Measurements from ENCODE around the gene IGFBP5. TPM values are rescaled to one million over a fixed set of nuclear protein-coding genes. Genes with fewer than 3 reads are reported as not detected.

The IGFBP5 gene
- total and polyA plus RNA-seq, 9 of the 15 experiments (the other 6 are each of a cell fraction or from before 2014, with no cell fraction given): 0.01 to 1.9 (median 0.03) TPM; not detected in 6

DNA sequence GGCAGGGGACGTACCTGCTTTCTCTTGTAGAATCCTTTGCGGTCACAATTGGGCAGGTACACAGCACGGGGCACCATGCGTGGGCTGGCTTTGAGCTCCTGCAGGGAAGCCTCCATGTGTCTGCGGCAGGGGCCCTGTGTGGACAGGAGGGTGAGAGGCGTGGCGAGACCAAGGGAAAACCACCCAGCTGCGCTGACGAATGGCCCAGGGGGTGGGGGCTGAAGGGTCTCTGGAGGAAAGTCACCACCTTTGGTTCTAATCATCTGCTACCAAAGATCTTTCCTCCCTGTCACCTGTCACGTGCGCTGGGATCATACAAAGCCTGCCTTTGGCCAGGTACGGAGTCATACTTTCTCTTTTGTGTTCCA is 17.3 kb downstream of the IGFBP5 start:
- H3K4me1 ChIP-seq (replicated peaks in 1 of 2; ENCODE audit: control insufficient read depth in 2 of 2, insufficient read depth in 2 of 2, low read length in 2 of 2): peaks cover 15 to 16% of the 10 kb centered on the region in 2 experiments
- WGBS (ENCODE audit: insufficient coverage, low coverage, missing lambda C conversion rate): 65% methylated on average over 10 of the region's 12 CpGs
- FAIRE-seq (no peak), DNase-seq (ENCODE audit: extremely low read depth in 1 of 4, low spot score in 3 of 4) (no peak), ATAC-seq (no peak)
- no peak overlapping the region for H2AFZ ChIP-seq (ENCODE audit: low read depth, low read length)
- H3K27ac ChIP-seq (ENCODE audit: extremely low read depth, low read depth, low read length): no peak overlapping the region
- TF ChIP-seq, protein P1, sequence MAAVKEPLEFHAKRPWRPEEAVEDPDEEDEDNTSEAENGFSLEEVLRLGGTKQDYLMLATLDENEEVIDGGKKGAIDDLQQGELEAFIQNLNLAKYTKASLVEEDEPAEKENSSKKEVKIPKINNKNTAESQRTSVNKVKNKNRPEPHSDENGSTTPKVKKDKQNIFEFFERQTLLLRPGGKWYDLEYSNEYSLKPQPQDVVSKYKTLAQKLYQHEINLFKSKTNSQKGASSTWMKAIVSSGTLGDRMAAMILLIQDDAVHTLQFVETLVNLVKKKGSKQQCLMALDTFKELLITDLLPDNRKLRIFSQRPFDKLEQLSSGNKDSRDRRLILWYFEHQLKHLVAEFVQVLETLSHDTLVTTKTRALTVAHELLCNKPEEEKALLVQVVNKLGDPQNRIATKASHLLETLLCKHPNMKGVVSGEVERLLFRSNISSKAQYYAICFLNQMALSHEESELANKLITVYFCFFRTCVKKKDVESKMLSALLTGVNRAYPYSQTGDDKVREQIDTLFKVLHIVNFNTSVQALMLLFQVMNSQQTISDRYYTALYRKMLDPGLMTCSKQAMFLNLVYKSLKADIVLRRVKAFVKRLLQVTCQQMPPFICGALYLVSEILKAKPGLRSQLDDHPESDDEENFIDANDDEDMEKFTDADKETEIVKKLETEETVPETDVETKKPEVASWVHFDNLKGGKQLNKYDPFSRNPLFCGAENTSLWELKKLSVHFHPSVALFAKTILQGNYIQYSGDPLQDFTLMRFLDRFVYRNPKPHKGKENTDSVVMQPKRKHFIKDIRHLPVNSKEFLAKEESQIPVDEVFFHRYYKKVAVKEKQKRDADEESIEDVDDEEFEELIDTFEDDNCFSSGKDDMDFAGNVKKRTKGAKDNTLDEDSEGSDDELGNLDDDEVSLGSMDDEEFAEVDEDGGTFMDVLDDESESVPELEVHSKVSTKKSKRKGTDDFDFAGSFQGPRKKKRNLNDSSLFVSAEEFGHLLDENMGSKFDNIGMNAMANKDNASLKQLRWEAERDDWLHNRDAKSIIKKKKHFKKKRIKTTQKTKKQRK (IDR thresholded peaks at IDR 0.05; ENCODE audit: borderline replicate concordance, low read depth, low read length): no peak
- TF ChIP-seq, protein P2, sequence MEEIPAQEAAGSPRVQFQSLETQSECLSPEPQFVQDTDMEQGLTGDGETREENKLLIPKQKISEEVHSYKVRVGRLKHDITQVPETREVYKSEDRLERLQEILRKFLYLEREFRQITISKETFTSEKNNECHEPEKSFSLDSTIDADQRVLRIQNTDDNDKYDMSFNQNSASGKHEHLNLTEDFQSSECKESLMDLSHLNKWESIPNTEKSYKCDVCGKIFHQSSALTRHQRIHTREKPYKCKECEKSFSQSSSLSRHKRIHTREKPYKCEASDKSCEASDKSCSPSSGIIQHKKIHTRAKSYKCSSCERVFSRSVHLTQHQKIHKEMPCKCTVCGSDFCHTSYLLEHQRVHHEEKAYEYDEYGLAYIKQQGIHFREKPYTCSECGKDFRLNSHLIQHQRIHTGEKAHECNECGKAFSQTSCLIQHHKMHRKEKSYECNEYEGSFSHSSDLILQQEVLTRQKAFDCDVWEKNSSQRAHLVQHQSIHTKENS (CRISPR knock-in tag; IDR thresholded peaks at IDR 0.05): no peak
- TF ChIP-seq BDP1 (IDR thresholded peaks at IDR 0.05; ENCODE audit: insufficient read depth, insufficient read length) (no peak), CHD2 (IDR thresholded peaks at IDR 0.05; ENCODE audit: low read depth, low read length) (no peak), HNRNPL (IDR thresholded peaks at IDR 0.05; ENCODE audit: low read depth, low read length) (no peak)
- no TSS peak for BruUV-seq (replicated peaks)
- H3K36me3 ChIP-seq (ENCODE audit: control insufficient read depth, insufficient read depth, low read length): no peaks in the 10 kb centered on the region
- peaks cover 0 to 28% of the 10 kb centered on the region in 2 experiments; a peak in 2 of 5 replicates for H3K27me3 ChIP-seq (ENCODE audit: control insufficient read depth in 2 of 2, insufficient read depth in 2 of 2, low read length in 2 of 2)
- no peaks in the 10 kb centered on the region for H3K9me3 ChIP-seq (replicated peaks; ENCODE audit: control insufficient read depth, insufficient read depth, low read depth, low read length)
- ChIA-PET CTCF (ENCODE audit: low intra/inter-chr PET ratio) (no interaction called here), POLR2A (interaction anchor here (0.5 kb wide), 1 partner anchor 586 kb away, joined by 3 read pairs; no protein-coding TSS in a partner anchor)
- H3K4me3 ChIP-seq: no peak overlapping the region
- intact Hi-C loops (cut with micrococcal nuclease) (no loop called here), in situ Hi-C loops (cut with MboI) (loop anchor here (25.0 kb wide), 1 partner anchor 1034 kb away; no protein-coding TSS in a partner anchor)
- no peaks in the 10 kb centered on the region for H3K9me1 ChIP-seq (ENCODE audit: control insufficient read depth, insufficient read depth, low read length)
- H4K20me1 ChIP-seq (replicated peaks; ENCODE audit: control insufficient read depth, insufficient read depth, low read length): no peaks in the 10 kb centered on the region
- H3K9ac ChIP-seq (ENCODE audit: insufficient read depth in 1 of 2, low read depth in 2 of 2, low read length in 2 of 2): no peak overlapping the region
- no peak overlapping the region for H3K4me2 ChIP-seq (ENCODE audit: insufficient read depth, low read length)
- no peaks in the 10 kb centered on the region for H3K79me2 ChIP-seq (ENCODE audit: control insufficient read depth, insufficient read depth, low read length)

All from K562 (cell line).